ENCODE results near the gene CAMK2G. TPM values are rescaled to one million over a fixed set of nuclear protein-coding genes. Genes with fewer than 3 reads are reported as not detected.
"Not testable (repeated sequence)": the region's sequence is repeated elsewhere in the genome, so short reads cannot be mapped to it uniquely, and the experiment has no call there.

CAMK2G gene
- total RNA-seq, 5 donors from 2014 or later (not counting 1 experiment from before 2014, with no cell fraction given): 50.6 to 59.9 (median 55.5) TPM

- CTCF ChIA-PET: no interaction called here
- POLR2A ChIA-PET: interaction anchor here in 1 of 2 donors (0.7 kb wide), 1 partner anchor 1419 kb away, joined by 6 read pairs; no protein-coding TSS in a partner anchor
- 100% methylated on average over 5 of the region's 6 CpGs for WGBS (ENCODE audit: insufficient coverage)
Observed at GRCh38 chr10:73798087-73798486, 76.3 kb downstream of the CAMK2G start.

GRCh38 chr10:73797324-73798025, 76.9 kb downstream of the CAMK2G start:
- H3K36me3 ChIP-seq (ENCODE audit: control insufficient read depth in 2 of 2, extremely low read depth in 1 of 2, insufficient read depth in 1 of 2, low read length in 1 of 2): peaks cover 33 to 87% of the 10 kb centered on the region in 2 donors
- H3K4me3 Mint-ChIP-seq: no peak overlapping the region

More at GRCh38 chr10:73798087-73798486, 76.3 kb downstream of the CAMK2G start:
- H3K27me3 ChIP-seq (replicated peaks in 1 of 2; ENCODE audit: control insufficient read depth in 2 of 2, extremely low read depth in 1 of 2, insufficient read depth in 2 of 2, low read length in 1 of 2): no peaks in the 10 kb centered on the region
- H3K4me3 ChIP-seq (ENCODE audit: control insufficient read depth in 1 of 2, extremely low read depth in 1 of 2, low read length in 1 of 2): no peak overlapping the region
- H3K4me1 Mint-ChIP-seq: peaks cover 0 to 11% (median 1%) of the 10 kb centered on the region in 3 donors
- no peak for DNase-seq
- no peak for ATAC-seq (replicated peaks in 1 of 4)
- H3K27me3 Mint-ChIP-seq: no peaks in the 10 kb centered on the region
- peak overlapping the region in 1 of 2 donors; percentile 57 for H3K27ac Mint-ChIP-seq
- H3K9me3 ChIP-seq: no peaks in the 10 kb centered on the region
- no peak overlapping the region for H3K4me3 Mint-ChIP-seq
- H3K27ac ChIP-seq (ENCODE audit: low read length): no peak overlapping the region
- H3K36me3 ChIP-seq (ENCODE audit: control insufficient read depth in 2 of 2, extremely low read depth in 1 of 2, insufficient read depth in 1 of 2, low read length in 1 of 2): peaks cover 27 to 87% of the 10 kb centered on the region in 2 donors
- peaks cover 40% of the 10 kb centered on the region for H3K36me3 Mint-ChIP-seq
- no peaks in the 10 kb centered on the region for H3K4me1 ChIP-seq (ENCODE audit: control insufficient read depth in 1 of 2, extremely low read depth in 1 of 2, insufficient read depth in 2 of 2, low read length in 2 of 2)
- no peaks in the 10 kb centered on the region for H3K9me3 Mint-ChIP-seq

GRCh38 chr10:73796766-73797165, 77.6 kb downstream of the CAMK2G start:
- ATAC-seq (replicated peaks in 1 of 4): no peak
- peak overlapping the region in 1 of 2 donors; percentile 0 for H3K27ac Mint-ChIP-seq
- ChIA-PET CTCF (no interaction called here), POLR2A (no interaction called here)
- no peak overlapping the region for H3K4me3 Mint-ChIP-seq
- 89% methylated on average over 2 of the region's 5 CpGs for WGBS (ENCODE audit: insufficient coverage)
- Histone ChIP-seq H3K27ac (ENCODE audit: low read length) (no peak overlapping the region), H3K36me3 (ENCODE audit: control insufficient read depth in 2 of 2, extremely low read depth in 1 of 2, insufficient read depth in 1 of 2, low read length in 1 of 2) (peaks cover 35 to 87% of the 10 kb centered on the region in 2 donors), H3K4me1 (ENCODE audit: control insufficient read depth in 1 of 2, extremely low read depth in 1 of 2, insufficient read depth in 2 of 2, low read length in 2 of 2) (no peaks in the 10 kb centered on the region), H3K4me3 (ENCODE audit: control insufficient read depth in 1 of 2, extremely low read depth in 1 of 2, low read length in 1 of 2) (no peak overlapping the region), H3K9me3 (no peaks in the 10 kb centered on the region), H3K27me3 (replicated peaks in 1 of 2; ENCODE audit: control insufficient read depth in 2 of 2, extremely low read depth in 1 of 2, insufficient read depth in 2 of 2, low read length in 1 of 2) (no peaks in the 10 kb centered on the region)
- H3K9me3 Mint-ChIP-seq: no peaks in the 10 kb centered on the region
- peaks cover 0 to 5% (median 0%) of the 10 kb centered on the region in 3 donors for H3K4me1 Mint-ChIP-seq
- no peaks in the 10 kb centered on the region for H3K27me3 Mint-ChIP-seq
- DNase-seq: no peak
- peaks cover 38% of the 10 kb centered on the region for H3K36me3 Mint-ChIP-seq

More at GRCh38 chr10:73797324-73798025, 76.9 kb downstream of the CAMK2G start:
- ATAC-seq (replicated peaks in 1 of 4) (no peak), DNase-seq (no peak)
- no peaks in the 10 kb centered on the region for H3K27me3 Mint-ChIP-seq
- peak overlapping the region in 1 of 2 donors; percentile 57 for H3K27ac Mint-ChIP-seq
- H3K36me3 Mint-ChIP-seq: peaks cover 39% of the 10 kb centered on the region
- H3K27me3 ChIP-seq (replicated peaks in 1 of 2; ENCODE audit: control insufficient read depth in 2 of 2, extremely low read depth in 1 of 2, insufficient read depth in 2 of 2, low read length in 1 of 2): no peaks in the 10 kb centered on the region
- no peaks in the 10 kb centered on the region for H3K4me1 ChIP-seq (ENCODE audit: control insufficient read depth in 1 of 2, extremely low read depth in 1 of 2, insufficient read depth in 2 of 2, low read length in 2 of 2)
- 96% methylated on average over 17 of the region's 19 CpGs for WGBS (ENCODE audit: insufficient coverage)
- ChIA-PET CTCF (no interaction called here), POLR2A (interaction anchor here in 1 of 2 donors (0.7 kb wide), 1 partner anchor 1419 kb away, joined by 6 read pairs; no protein-coding TSS in a partner anchor)
- H3K27ac ChIP-seq (ENCODE audit: low read length): no peak overlapping the region
- no peaks in the 10 kb centered on the region for H3K9me3 Mint-ChIP-seq
- no peaks in the 10 kb centered on the region for H3K9me3 ChIP-seq
- no peak overlapping the region for H3K4me3 ChIP-seq (ENCODE audit: control insufficient read depth in 1 of 2, extremely low read depth in 1 of 2, low read length in 1 of 2)
- peaks cover 0 to 5% (median 0%) of the 10 kb centered on the region in 3 donors for H3K4me1 Mint-ChIP-seq

GRCh38 chr10:73796035-73796434, 78.3 kb downstream of the CAMK2G start:
- H3K4me3 Mint-ChIP-seq; ATAC-seq (replicated peaks in 1 of 4); POLR2A ChIA-PET; H3K9me3 Mint-ChIP-seq; DNase-seq; H3K4me3 ChIP-seq (ENCODE audit: control insufficient read depth in 1 of 2, extremely low read depth in 1 of 2, low read length in 1 of 2); H3K4me1 Mint-ChIP-seq; H3K27me3 ChIP-seq (replicated peaks in 1 of 2; ENCODE audit: control insufficient read depth in 2 of 2, extremely low read depth in 1 of 2, insufficient read depth in 2 of 2, low read length in 1 of 2); H3K9me3 ChIP-seq; H3K4me1 ChIP-seq (ENCODE audit: control insufficient read depth in 1 of 2, extremely low read depth in 1 of 2, insufficient read depth in 2 of 2, low read length in 2 of 2); H3K27me3 Mint-ChIP-seq; CTCF ChIA-PET; H3K27ac ChIP-seq (ENCODE audit: low read length): not testable (repeated sequence)
- Mint-ChIP-seq H3K36me3 (peaks cover 42% of the 10 kb centered on the region), H3K27ac (peak overlapping the region in 1 of 2 donors; percentile 0)
- WGBS (ENCODE audit: insufficient coverage): no CpG with 5 or more reads among the region's 8 CpGs
- H3K36me3 ChIP-seq (ENCODE audit: control insufficient read depth in 2 of 2, extremely low read depth in 1 of 2, insufficient read depth in 1 of 2, low read length in 1 of 2): peaks cover 35 to 87% of the 10 kb centered on the region in 2 donors

- not testable (repeated sequence) for H3K4me3 Mint-ChIP-seq; H3K27ac Mint-ChIP-seq; H3K4me1 ChIP-seq (ENCODE audit: control insufficient read depth in 1 of 2, extremely low read depth in 1 of 2, insufficient read depth in 2 of 2, low read length in 2 of 2); DNase-seq; H3K4me1 Mint-ChIP-seq; H3K27me3 ChIP-seq (replicated peaks in 1 of 2; ENCODE audit: control insufficient read depth in 2 of 2, extremely low read depth in 1 of 2, insufficient read depth in 2 of 2, low read length in 1 of 2); H3K9me3 Mint-ChIP-seq; H3K27me3 Mint-ChIP-seq; H3K9me3 ChIP-seq; H3K4me3 ChIP-seq (ENCODE audit: control insufficient read depth in 1 of 2, extremely low read depth in 1 of 2, low read length in 1 of 2); H3K27ac ChIP-seq (ENCODE audit: low read length); ATAC-seq (replicated peaks in 1 of 4)
- peaks cover 35 to 88% of the 10 kb centered on the region in 2 donors for H3K36me3 ChIP-seq (ENCODE audit: control insufficient read depth in 2 of 2, extremely low read depth in 1 of 2, insufficient read depth in 1 of 2, low read length in 1 of 2)
- peaks cover 45% of the 10 kb centered on the region for H3K36me3 Mint-ChIP-seq
- 92% methylated on average over 2 of the region's 10 CpGs for WGBS (ENCODE audit: insufficient coverage)
- POLR2A ChIA-PET: interaction anchor here in 1 of 2 donors (1.1 kb wide), 1 partner anchor 8 kb away, joined by 8 read pairs; no protein-coding TSS in a partner anchor
- CTCF ChIA-PET: interaction anchor here in 1 of 2 donors (0.7 kb wide), 1 partner anchor 264 kb away, joined by 5 read pairs; no protein-coding TSS in a partner anchor
Observed at GRCh38 chr10:73795491-73795890, 78.9 kb downstream of the CAMK2G start.

- ATAC-seq (replicated peaks in 1 of 4) (no peak), DNase-seq (no peak)
- H3K4me1 ChIP-seq (ENCODE audit: control insufficient read depth in 1 of 2, extremely low read depth in 1 of 2, insufficient read depth in 2 of 2, low read length in 2 of 2): no peaks in the 10 kb centered on the region
- no peak overlapping the region for H3K27ac ChIP-seq (ENCODE audit: low read length)
- ChIA-PET POLR2A (no interaction called here), CTCF (no interaction called here)
- Mint-ChIP-seq H3K4me3 (no peak overlapping the region), H3K9me3 (no peaks in the 10 kb centered on the region), H3K36me3 (peaks cover 55% of the 10 kb centered on the region), H3K27ac (peak overlapping the region in 1 of 2 donors; percentile 43), H3K4me1 (peaks cover 2 to 5% (median 2%) of the 10 kb centered on the region in 3 donors), H3K27me3 (no peaks in the 10 kb centered on the region)
- H3K36me3 ChIP-seq (ENCODE audit: control insufficient read depth in 2 of 2, extremely low read depth in 1 of 2, insufficient read depth in 1 of 2, low read length in 1 of 2): peaks cover 31 to 95% of the 10 kb centered on the region in 2 donors
- no peak overlapping the region for H3K4me3 ChIP-seq (ENCODE audit: control insufficient read depth in 1 of 2, extremely low read depth in 1 of 2, low read length in 1 of 2)
- no peaks in the 10 kb centered on the region for H3K9me3 ChIP-seq
- no peaks in the 10 kb centered on the region for H3K27me3 ChIP-seq (replicated peaks in 1 of 2; ENCODE audit: control insufficient read depth in 2 of 2, extremely low read depth in 1 of 2, insufficient read depth in 2 of 2, low read length in 1 of 2)
- 100% methylated on average over 4 of the region's 5 CpGs for WGBS (ENCODE audit: insufficient coverage)
Observed at GRCh38 chr10:73793456-73793855, 80.9 kb downstream of the CAMK2G start.

Measured in T-cell (primary cell).